ENCODE measurements around the gene ITGA7. TPM values are rescaled to one million over a fixed set of nuclear protein-coding genes. Genes with fewer than 3 reads are reported as not detected.

The ITGA7 gene
- total RNA-seq, 1 donor from 2014 or later = 23.6 TPM

DNA sequence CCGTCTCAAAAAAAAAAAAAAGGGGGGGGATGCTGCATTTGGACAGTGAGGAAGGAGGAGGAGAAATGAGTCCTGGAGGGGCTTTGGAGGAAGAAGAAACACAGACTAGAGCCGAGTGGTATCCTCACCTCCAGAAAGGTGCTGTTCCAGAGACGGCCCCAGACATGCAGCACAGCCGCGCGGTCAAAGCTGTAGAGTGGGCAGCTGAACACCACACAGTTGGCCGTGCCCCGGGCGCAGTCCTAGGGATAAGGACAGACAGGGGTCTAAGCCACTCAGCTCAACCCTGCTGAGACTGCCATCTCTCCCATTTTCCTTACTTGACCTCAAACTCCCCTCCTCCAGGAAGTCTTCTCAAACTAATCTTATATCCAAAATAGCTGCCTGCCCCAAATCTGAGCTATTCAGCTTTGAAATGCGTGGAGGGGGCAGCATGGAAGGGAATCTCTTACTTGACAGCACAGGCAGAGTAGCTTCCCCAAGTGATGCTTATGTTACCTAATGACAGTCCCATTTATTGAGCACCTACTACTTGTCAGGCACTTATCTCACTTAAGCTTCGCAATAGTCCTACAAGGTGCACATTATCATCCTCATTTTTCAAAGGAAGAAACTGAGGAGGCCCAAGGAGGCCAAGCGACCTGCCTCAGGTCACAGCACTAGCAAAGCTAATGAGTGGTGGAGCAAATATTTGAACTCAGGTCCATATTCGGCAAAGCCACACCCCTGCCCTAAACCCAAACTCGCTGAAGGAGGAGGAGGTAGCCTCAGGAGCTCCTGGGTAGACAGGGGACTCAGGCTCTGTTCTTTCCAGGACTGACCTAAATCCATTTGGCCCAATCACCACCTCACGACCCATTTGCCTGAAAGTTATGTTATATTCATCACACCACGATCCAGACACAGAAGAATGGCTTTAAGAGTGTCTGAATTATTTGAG is 18.7 kb downstream of the ITGA7 start:
- no peak for TF ChIP-seq POLR2AphosphoS5 (IDR thresholded peaks at IDR 0.05; ENCODE audit: insufficient read depth in 1 of 2, low read depth in 1 of 2)
- TF ChIP-seq POLR2A (IDR thresholded peaks at IDR 0.05) = no peak
- TF ChIP-seq, protein P1, sequence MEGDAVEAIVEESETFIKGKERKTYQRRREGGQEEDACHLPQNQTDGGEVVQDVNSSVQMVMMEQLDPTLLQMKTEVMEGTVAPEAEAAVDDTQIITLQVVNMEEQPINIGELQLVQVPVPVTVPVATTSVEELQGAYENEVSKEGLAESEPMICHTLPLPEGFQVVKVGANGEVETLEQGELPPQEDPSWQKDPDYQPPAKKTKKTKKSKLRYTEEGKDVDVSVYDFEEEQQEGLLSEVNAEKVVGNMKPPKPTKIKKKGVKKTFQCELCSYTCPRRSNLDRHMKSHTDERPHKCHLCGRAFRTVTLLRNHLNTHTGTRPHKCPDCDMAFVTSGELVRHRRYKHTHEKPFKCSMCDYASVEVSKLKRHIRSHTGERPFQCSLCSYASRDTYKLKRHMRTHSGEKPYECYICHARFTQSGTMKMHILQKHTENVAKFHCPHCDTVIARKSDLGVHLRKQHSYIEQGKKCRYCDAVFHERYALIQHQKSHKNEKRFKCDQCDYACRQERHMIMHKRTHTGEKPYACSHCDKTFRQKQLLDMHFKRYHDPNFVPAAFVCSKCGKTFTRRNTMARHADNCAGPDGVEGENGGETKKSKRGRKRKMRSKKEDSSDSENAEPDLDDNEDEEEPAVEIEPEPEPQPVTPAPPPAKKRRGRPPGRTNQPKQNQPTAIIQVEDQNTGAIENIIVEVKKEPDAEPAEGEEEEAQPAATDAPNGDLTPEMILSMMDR (IDR thresholded peaks at IDR 0.05) = no peak
- H3K9me3 ChIP-seq = no peaks in the 10 kb centered on the region
- no peak overlapping the region for H3K27ac ChIP-seq
- intact Hi-C loops (cut with DNase I) = no loop called here
- H3K4me3 ChIP-seq = no peak overlapping the region
- no peaks in the 10 kb centered on the region for H3K4me1 ChIP-seq
- no peaks in the 10 kb centered on the region for H3K27me3 ChIP-seq
- no peaks in the 10 kb centered on the region for H3K36me3 ChIP-seq
- DNase-seq (ENCODE audit: extremely low spot score in 2 of 2) = no peak

DNA sequence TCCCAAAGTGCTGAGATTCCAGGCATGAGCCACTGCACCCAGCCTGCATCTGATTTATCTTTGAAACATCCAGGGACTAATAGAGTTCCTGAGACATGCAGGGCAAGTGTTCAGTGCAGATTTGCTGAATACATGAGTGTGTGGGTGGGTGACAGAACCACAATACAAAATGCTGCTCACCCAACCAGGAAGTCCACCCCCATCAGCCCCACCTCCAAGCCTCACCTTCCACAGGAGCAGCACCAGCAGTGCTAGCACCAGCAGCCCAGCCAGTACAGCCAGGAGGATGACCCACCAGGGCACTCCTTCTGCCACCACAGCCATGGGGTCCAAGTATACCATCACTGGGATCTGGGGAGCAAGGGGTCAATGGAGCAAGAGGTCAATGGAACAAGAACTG is 20.0 kb downstream of the ITGA7 start:
- Histone ChIP-seq H3K27ac (no peak overlapping the region), H3K4me1 (no peaks in the 10 kb centered on the region), H3K9me3 (no peaks in the 10 kb centered on the region), H3K36me3 (no peaks in the 10 kb centered on the region), H3K27me3 (no peaks in the 10 kb centered on the region), H3K4me3 (no peak overlapping the region)
- intact Hi-C loops (cut with DNase I) = no loop called here
- no peak for DNase-seq (ENCODE audit: extremely low spot score in 2 of 2)
- TF ChIP-seq POLR2A (IDR thresholded peaks at IDR 0.05) (no peak), POLR2AphosphoS5 (IDR thresholded peaks at IDR 0.05; ENCODE audit: insufficient read depth in 1 of 2, low read depth in 1 of 2) (no peak)
- TF ChIP-seq, protein P1 (IDR thresholded peaks at IDR 0.05) = no peak

GRCh38 chr12:55686366-55687010 is 21.2 kb downstream of the ITGA7 start:
- Histone ChIP-seq H3K36me3 (no peaks in the 10 kb centered on the region), H3K4me3 (no peak overlapping the region), H3K27ac (no peak overlapping the region), H3K9me3 (no peaks in the 10 kb centered on the region), H3K27me3 (no peaks in the 10 kb centered on the region), H3K4me1 (peaks cover 7% of the 10 kb centered on the region)
- intact Hi-C loops (cut with DNase I) = no loop called here
- no peak for DNase-seq (ENCODE audit: extremely low spot score in 2 of 2)
- no peak for TF ChIP-seq POLR2AphosphoS5 (IDR thresholded peaks at IDR 0.05; ENCODE audit: insufficient read depth in 1 of 2, low read depth in 1 of 2)
- TF ChIP-seq POLR2A (IDR thresholded peaks at IDR 0.05) = no peak
- TF ChIP-seq, protein P1 (IDR thresholded peaks at IDR 0.05) = no peak

DNA sequence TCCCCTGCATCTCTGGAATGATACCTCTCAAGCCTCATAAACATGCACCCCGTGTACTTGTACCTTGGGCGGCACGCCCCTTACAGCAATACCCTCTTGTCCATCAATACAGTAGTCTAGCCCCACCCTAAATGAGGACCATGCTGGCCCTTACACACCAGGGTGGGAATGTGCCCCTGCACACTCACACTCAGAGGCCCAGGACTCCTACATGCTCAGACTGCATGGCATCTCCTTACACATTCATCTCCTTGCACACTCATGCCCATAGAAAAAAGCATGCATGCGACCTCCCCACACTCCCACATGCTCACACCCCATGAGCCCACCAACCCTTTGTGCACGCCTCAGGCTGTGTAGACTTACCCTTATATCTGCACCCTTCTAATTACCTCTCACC is 22.0 kb downstream of the ITGA7 start:
- Histone ChIP-seq H3K4me3 (no peak overlapping the region), H3K27ac (no peak overlapping the region), H3K9me3 (no peaks in the 10 kb centered on the region), H3K36me3 (no peaks in the 10 kb centered on the region), H3K4me1 (peaks cover 12% of the 10 kb centered on the region), H3K27me3 (no peaks in the 10 kb centered on the region)
- intact Hi-C loops (cut with DNase I) = no loop called here
- no peak for DNase-seq (ENCODE audit: extremely low spot score in 2 of 2)
- TF ChIP-seq POLR2AphosphoS5 (IDR thresholded peaks at IDR 0.05; ENCODE audit: insufficient read depth in 1 of 2, low read depth in 1 of 2) = no peak
- TF ChIP-seq, protein P1 (IDR thresholded peaks at IDR 0.05) = no peak
- no peak for TF ChIP-seq POLR2A (IDR thresholded peaks at IDR 0.05)
